Nucleus accumbens (tissue), 56 donors: ENCODE results near the gene HYAL2.

ENCODE experiments used
- DNase-seq, 56 donors: peaks; one replicate each; lab custom pipeline; 2025; lab: John Stamatoyannopoulos, UW

HYAL2 gene

GRCh38 chr3:50351323-50351697 is 28.8 kb upstream of the HYAL2 start:
- no peak for DNase-seq

- DNase-seq = peak; percentile 86 to 99 (median 97)
Measured at GRCh38 chr3:50350527-50351322, 28.2 kb upstream of the HYAL2 start, which contains the start of the genes CYB561D2 and NPRL2. CYB561D2 (plus strand) TSS chr3:50350862; CDS start chr3:50351434, 572 bp downstream. NPRL2 (minus strand) TSS chr3:50350775; CDS start chr3:50350652, 123 bp downstream.

- DNase-seq = peak in 1 of 56 donors; percentile 49
Measured at GRCh38 chr3:50350213-50350526, 27.6 kb upstream of the HYAL2 start.

GRCh38 chr3:50347187-50347813 is 24.8 kb upstream of the HYAL2 start:
- DNase-seq = peak in 38 of 56 donors; percentile 13 to 78 (median 36)

- peak in 34 of 56 donors; percentile 5 to 74 (median 33) for DNase-seq
Measured at GRCh38 chr3:50345586-50346234, 23.2 kb upstream of the HYAL2 start, which contains the start of gene ZMYND10. ZMYND10 (minus strand) TSS chr3:50345732; CDS start chr3:50345579, 153 bp downstream.

GRCh38 chr3:50345008-50345407 is 22.5 kb upstream of the HYAL2 start:
- no peak for DNase-seq

GRCh38 chr3:50342813-50343633 is 20.5 kb upstream of the HYAL2 start:
- no peak for DNase-seq

- DNase-seq = no peak
Measured at GRCh38 chr3:50341996-50342650, 19.6 kb upstream of the HYAL2 start.

GRCh38 chr3:50341537-50341936 is 19.0 kb upstream of the HYAL2 start:
- no peak for DNase-seq

GRCh38 chr3:50340448-50341329 is 18.1 kb upstream of the HYAL2 start, which contains the start of gene RASSF1:
RASSF1 (minus strand) TSS chr3:50340836; CDS start chr3:50340805, 31 bp downstream.
- peak in 2 of 56 donors; percentile 17 to 21 for DNase-seq

GRCh38 chr3:50340147-50340447 is 17.6 kb upstream of the HYAL2 start:
- DNase-seq = no peak

- DNase-seq = no peak
Measured at GRCh38 chr3:50339485-50340146, 17.1 kb upstream of the HYAL2 start.

GRCh38 chr3:50338965-50339364 is 16.4 kb upstream of the HYAL2 start:
- DNase-seq = no peak

GRCh38 chr3:50337175-50337861 is 14.8 kb upstream of the HYAL2 start:
- DNase-seq = peak; percentile 85 to 99 (median 96)

- peak in 1 of 56 donors; percentile 57 for DNase-seq
Measured at GRCh38 chr3:50336452-50337174, 14.1 kb upstream of the HYAL2 start.

- no peak for DNase-seq
Measured at GRCh38 chr3:50334339-50335075, 12.0 kb upstream of the HYAL2 start.
